GM06990 (cell line): ENCODE data around the gene PPARD.

Experiments used
- DNase-seq: peaks from one replicate; pipeline ENCODE4 v3.0.0-alpha.2; 2011; ENCODE audit not compliant: insufficient read length; ENCODE audit errors: extremely low read depth
- H3K27me3 ChIP-seq: replicated peaks from 2 replicates; pipeline ENCODE4 v1.6.0; 2011; ENCODE audit warnings: low read length; ENCODE audit not compliant: control insufficient read depth, insufficient read depth
- H3K36me3 ChIP-seq: 2 replicates; pipeline ENCODE4 v1.5.1; 2011; ENCODE audit warnings: low read length; ENCODE audit not compliant: control insufficient read depth, insufficient read depth
- H3K4me3 ChIP-seq: replicated peaks from 2 replicates; pipeline ENCODE4 v1.5.1; 2011; ENCODE audit warnings: low read depth, mild to moderate bottlenecking, control low read depth, low read length
- TF ChIP-seq, protein P1 (sequence below): IDR thresholded peaks from 2 replicates; pipeline ENCODE4 v1.5.1; 2011; ENCODE audit warnings: low read length, control low read depth, mild to moderate bottlenecking, inconsistent platforms; ENCODE audit not compliant: insufficient read depth, poor library complexity, severe bottlenecking

Gene PPARD

DNA sequence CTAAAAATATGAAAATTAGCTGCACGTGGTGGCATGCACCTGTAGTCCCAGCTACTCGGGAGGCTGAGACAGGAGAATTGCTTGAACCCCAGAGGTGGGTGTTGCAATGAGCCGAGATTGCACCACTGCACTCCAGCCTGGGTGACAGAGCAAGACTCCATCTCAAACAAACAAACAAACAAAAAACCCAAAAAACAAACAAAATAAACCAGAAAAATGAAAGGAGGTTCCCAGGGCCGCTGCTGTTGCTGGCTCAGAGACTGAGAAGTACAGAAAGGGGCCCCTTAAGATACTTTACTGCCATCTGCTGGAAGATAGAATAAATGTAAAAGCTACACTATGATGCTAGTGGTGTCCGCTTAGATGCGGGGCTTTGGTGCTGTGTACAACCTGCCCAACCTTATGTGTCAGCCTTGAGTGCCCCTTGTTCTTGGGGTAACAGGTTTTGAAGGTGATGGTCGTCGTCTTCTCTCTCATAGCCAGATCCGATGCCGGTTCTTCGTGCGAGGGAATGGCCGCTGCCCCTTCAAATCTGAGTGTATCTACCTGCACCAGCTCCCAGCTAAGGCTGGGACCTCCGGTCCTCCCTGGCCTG, 107.0 kb downstream of the PPARD start:
- Histone ChIP-seq H3K4me3 (no peak overlapping the region), H3K36me3 (no peaks in the 10 kb centered on the region), H3K27me3 (no peaks in the 10 kb centered on the region; the same call in none of the 2 replicates)
- TF ChIP-seq, protein P1, sequence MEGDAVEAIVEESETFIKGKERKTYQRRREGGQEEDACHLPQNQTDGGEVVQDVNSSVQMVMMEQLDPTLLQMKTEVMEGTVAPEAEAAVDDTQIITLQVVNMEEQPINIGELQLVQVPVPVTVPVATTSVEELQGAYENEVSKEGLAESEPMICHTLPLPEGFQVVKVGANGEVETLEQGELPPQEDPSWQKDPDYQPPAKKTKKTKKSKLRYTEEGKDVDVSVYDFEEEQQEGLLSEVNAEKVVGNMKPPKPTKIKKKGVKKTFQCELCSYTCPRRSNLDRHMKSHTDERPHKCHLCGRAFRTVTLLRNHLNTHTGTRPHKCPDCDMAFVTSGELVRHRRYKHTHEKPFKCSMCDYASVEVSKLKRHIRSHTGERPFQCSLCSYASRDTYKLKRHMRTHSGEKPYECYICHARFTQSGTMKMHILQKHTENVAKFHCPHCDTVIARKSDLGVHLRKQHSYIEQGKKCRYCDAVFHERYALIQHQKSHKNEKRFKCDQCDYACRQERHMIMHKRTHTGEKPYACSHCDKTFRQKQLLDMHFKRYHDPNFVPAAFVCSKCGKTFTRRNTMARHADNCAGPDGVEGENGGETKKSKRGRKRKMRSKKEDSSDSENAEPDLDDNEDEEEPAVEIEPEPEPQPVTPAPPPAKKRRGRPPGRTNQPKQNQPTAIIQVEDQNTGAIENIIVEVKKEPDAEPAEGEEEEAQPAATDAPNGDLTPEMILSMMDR = peak; percentile 63
- DNase-seq = peak; percentile 31

DNA sequence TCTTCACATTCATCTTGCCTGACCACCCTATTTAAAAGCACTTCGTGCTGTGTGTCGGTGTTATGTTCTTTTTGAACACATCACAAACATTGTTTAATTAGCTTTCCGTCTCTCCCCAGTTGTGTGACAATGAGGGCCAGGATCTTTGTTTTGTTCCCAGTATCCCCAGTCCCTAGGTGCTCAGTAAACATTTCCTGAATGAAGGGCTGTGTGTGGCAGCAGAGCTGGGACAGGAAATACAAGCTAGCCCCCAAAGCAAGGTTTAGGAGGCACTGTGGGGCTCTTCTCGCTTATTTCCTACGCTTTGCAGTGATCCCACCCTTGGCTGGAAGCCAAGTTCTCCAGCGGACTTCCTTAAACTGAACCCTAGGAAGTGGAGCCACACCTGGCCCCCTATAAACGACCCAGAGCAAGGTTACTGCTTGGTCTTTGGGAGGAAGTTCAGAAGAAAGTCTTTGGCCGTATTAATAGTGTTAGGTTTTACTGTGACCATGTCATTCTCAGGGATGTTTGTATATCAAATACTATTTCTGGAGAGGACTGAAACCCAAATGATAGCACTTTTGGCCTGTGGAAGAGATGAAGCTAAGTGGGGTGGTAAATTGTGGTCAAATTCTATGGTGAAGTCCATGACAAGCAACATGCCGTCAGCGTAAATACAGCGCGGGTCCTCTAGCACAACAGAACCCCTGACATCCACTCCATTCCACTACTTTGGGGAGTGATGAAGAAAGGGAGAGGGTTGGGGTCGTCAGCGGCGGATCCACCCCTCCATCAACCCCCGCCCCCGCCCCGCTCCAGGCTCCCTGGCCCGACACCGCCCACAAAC, 109.2 kb downstream of the PPARD start:
- H3K4me3 ChIP-seq = peak overlapping the region; percentile 52
- no peaks in the 10 kb centered on the region for H3K36me3 ChIP-seq
- TF ChIP-seq, protein P1 = no peak
- no peaks in the 10 kb centered on the region; the same call in none of the 2 replicates for H3K27me3 ChIP-seq
- no peak for DNase-seq

DNA sequence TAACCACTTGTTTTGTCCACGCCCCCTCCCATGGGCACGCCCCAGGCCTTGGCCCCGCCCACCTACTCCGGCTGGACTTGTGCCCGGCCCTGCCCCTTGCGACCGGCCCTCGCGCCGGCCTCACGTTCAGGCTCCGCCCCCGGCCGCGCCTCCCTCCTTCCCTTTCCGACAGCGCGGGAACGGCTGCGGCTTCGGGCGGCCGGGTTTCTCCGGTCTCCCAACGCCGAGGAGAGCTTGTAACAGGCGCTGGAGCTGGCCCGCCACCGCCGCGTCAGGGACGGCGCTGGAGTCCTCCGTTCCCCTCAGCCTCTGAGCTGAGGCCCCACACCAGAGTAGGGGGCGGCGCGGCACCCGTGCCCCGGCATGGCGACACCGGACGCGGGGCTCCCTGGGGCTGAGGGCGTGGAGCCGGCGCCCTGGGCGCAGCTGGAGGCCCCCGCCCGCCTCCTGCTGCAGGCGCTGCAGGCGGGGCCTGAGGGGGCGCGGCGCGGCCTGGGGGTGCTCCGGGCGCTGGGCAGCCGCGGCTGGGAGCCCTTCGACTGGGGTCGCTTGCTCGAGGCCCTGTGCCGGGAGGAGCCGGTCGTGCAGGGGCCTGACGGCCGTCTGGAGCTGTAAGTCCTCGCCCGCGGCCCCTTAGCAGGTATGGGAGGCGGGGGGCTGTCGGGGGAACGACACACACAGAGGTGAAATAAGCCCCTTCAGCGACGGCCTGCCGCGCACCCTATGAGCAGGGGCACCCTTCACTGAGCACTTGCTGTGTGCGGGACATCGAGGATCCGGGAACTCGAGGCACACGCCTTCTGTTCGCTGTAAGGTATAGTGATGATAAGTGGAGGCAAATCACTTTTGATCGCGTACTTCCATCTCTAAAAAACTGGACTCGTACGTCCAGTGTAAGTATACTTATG, 110.1 kb downstream of the PPARD start, which contains the start of gene FANCE:
Gene FANCE, plus strand, starts transcription at position 156 of the 908 bp plus-strand sequence. Its CDS starts 208 bp downstream, at position 364.
- TF ChIP-seq, protein P1 = no peak
- H3K4me3 ChIP-seq = peak within 1 kb of the TSS; percentile 76
- H3K36me3 ChIP-seq = no peaks in the 10 kb centered on the region; the same call in none of the 2 replicates
- no peaks in the 10 kb centered on the region; the same call in none of the 2 replicates for H3K27me3 ChIP-seq
- DNase-seq = peak; percentile 93

- Histone ChIP-seq H3K4me3 (peak overlapping the region; percentile 76), H3K36me3 (no peaks in the 10 kb centered on the region; the same call in none of the 2 replicates), H3K27me3 (no peaks in the 10 kb centered on the region; the same call in none of the 2 replicates)
- TF ChIP-seq, protein P1 = no peak
- no peak for DNase-seq
Measured at GRCh38 chr6:35453236-35453635, 110.9 kb downstream of the PPARD start.

DNA sequence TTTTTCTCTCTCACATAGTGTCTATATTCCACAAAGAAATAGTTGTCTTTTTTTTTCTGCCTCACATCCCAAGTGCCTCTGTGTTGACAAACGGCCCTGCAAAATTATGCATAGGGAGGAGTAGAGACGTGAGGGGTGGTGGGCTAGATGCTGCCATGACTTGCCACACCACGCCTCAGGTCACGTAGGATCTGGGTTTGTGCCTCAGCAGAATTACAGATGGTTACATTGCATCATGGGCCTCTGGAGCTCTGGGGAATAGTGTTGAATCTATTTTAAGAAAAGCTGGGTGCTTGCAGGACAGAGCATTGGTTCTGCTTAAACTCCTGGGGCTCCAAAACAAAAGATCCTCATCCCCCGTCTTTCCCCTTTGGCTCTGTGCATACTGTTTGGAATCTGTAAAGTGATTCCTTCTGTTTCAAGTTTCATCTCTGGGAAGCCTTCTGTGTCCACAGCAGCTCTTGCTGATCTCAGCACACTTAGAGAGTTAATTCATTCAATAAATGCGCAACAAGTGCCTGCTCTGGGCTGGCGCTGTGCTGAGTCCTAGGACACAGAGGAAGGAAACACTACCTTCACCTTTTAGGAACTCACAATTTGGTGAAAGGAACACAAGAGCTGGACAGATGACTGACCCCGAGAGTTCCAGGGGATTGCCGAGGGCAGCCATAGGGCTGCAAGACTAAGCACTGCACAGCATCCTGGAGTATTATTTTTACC, 112.2 kb downstream of the PPARD start:
- TF ChIP-seq, protein P1 = no peak
- no peak for DNase-seq
- Histone ChIP-seq H3K36me3 (peaks cover 3% of the 10 kb centered on the region), H3K27me3 (no peaks in the 10 kb centered on the region; the same call in none of the 2 replicates), H3K4me3 (no peak overlapping the region)
